Stimulated activated CD4-positive, alpha-beta T cell treated with anti-CD3 and anti-CD28 coated beads, Interleukin-15, amount 100 ng/mL, for 24 hours (primary cell): ENCODE results near the gene NRL.
A peak's percentile ranks its signal among the peaks of the same experiment; 100 is the strongest.

Experiments used
- DNase-seq: peaks from one replicate; pipeline ENCODE4 v3.0.0-alpha.2; 2020

Gene NRL

GRCh38 chr14:24143511-24143910 is 28.8 kb upstream of the NRL start:
- no peak for DNase-seq

- peak; percentile 100 for DNase-seq
Observed at GRCh38 chr14:24141097-24141880, 26.5 kb upstream of the NRL start, which contains the start of gene EMC9. EMC9 (minus strand) TSS chr14:24141591; CDS start chr14:24141304, 287 bp downstream.

- DNase-seq = peak; percentile 54
Observed at GRCh38 chr14:24139272-24139934, 24.7 kb upstream of the NRL start.

GRCh38 chr14:24138396-24139271 is 23.9 kb upstream of the NRL start:
- DNase-seq = no peak

- no peak for DNase-seq
Observed at GRCh38 chr14:24137529-24138395, 23.0 kb upstream of the NRL start.

GRCh38 chr14:24136684-24137528 is 22.2 kb upstream of the NRL start:
- peak; percentile 46 for DNase-seq

- DNase-seq = peak; percentile 94
Observed at GRCh38 chr14:24135834-24136683, 21.3 kb upstream of the NRL start, which contains the start of gene PSME1. PSME1 (plus strand) TSS chr14:24136194; CDS start chr14:24136263, 69 bp downstream.

GRCh38 chr14:24135584-24135833 is 20.8 kb upstream of the NRL start:
- no peak for DNase-seq

- no peak for DNase-seq
Observed at GRCh38 chr14:24133735-24134134, 19.0 kb upstream of the NRL start.

GRCh38 chr14:24132976-24133375 is 18.2 kb upstream of the NRL start:
- no peak for DNase-seq

GRCh38 chr14:24132061-24132685 is 17.4 kb upstream of the NRL start:
- peak; percentile 44 for DNase-seq

- no peak for DNase-seq
Observed at GRCh38 chr14:24131549-24131966, 16.8 kb upstream of the NRL start.

GRCh38 chr14:24130717-24131548 is 16.2 kb upstream of the NRL start:
- DNase-seq = no peak

GRCh38 chr14:24130380-24130716 is 15.6 kb upstream of the NRL start, which contains the start of gene FITM1:
FITM1 (plus strand) TSS chr14:24130659; CDS start chr14:24131564, 905 bp downstream.
- no peak for DNase-seq

GRCh38 chr14:24129410-24129998 is 14.8 kb upstream of the NRL start:
- no peak for DNase-seq

GRCh38 chr14:24127673-24128072 is 12.9 kb upstream of the NRL start:
- DNase-seq = no peak

- no peak for DNase-seq
Observed at GRCh38 chr14:24126939-24127338, 12.2 kb upstream of the NRL start.
